SK-MEL-5 (cell line): ENCODE results near the gene LRRC47. TPM values are rescaled to one million over a fixed set of nuclear protein-coding genes. Genes with fewer than 3 reads are reported as not detected.
"Not testable (repeated sequence)": the region's sequence is repeated elsewhere in the genome, so short reads cannot be mapped to it uniquely, and the experiment has no call there.

Experiments
- DNase-seq: peaks from one replicate; pipeline ENCODE4 v3.0.0-alpha.2; 2016; ENCODE audit warnings: low read depth, low spot score
- in situ Hi-C: cut with HindIII; loops from 2 replicates; pipeline ENCODE4 v1.10.0; 2016; ENCODE audit warnings: low sequenced_read_pairs, high pct_unique_total_duplicates, low pct_unique_long_range_greater_than_20kb
- total RNA-seq: library from RNA; depleted of rRNA; stranded (reverse); fragments of >200 nt; shearing (Covaris generic); gene quantifications from 2 replicates; pipeline ENCODE4 v1.2.3, GENCODE V29; 2014

Gene LRRC47
- total RNA-seq, 1 experiment from 2014 or later = 27.9 TPM

GRCh38 chr1:3762873-3763228 is 33.4 kb downstream of the LRRC47 start:
- in situ Hi-C loops = no loop called here
- DNase-seq = no peak

GRCh38 chr1:3762151-3762872 is 34.0 kb downstream of the LRRC47 start:
- in situ Hi-C loops = no loop called here
- no peak for DNase-seq

- in situ Hi-C loops = no loop called here
- no peak for DNase-seq
Measured at GRCh38 chr1:3761296-3762010, 34.8 kb downstream of the LRRC47 start.

- no peak for DNase-seq
- in situ Hi-C loops = no loop called here
Measured at GRCh38 chr1:3759796-3760195, 36.5 kb downstream of the LRRC47 start.

DNA sequence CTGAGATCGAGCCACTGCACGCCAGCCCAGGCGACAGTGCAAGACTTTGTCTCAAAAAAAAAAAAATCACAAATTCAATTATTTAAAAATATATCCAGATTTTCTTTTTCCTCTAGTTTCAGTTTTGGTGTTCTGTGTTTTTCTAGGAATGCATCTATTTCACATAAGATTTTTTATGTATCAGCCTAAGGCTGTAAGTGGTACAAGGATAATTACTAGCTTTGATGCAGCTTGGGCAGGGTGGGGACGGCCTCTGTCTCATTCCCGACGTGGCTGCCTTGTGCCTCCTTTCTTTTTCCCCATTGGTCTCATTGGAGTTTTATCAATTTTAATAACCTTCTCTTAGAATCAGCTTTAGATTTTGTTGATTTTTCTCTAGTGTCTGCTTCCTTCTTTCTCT is 37.1 kb downstream of the LRRC47 start:
- DNase-seq = no peak
- in situ Hi-C loops = no loop called here

- in situ Hi-C loops = no loop called here
- no peak for DNase-seq
Measured at GRCh38 chr1:3756394-3756793, 39.9 kb downstream of the LRRC47 start.

GRCh38 chr1:3753656-3754454 is 42.4 kb downstream of the LRRC47 start:
- in situ Hi-C loops = no loop called here
- DNase-seq = no peak

- in situ Hi-C loops = no loop called here
- DNase-seq = no peak
Measured at GRCh38 chr1:3752400-3752945, 43.8 kb downstream of the LRRC47 start, which contains the start of gene CCDC27. CCDC27 (plus strand) TSS chr1:3752450; CDS start chr1:3752482, 32 bp downstream.

- in situ Hi-C loops = no loop called here
- no peak for DNase-seq
Measured at GRCh38 chr1:3750741-3751140, 45.6 kb downstream of the LRRC47 start.

DNA sequence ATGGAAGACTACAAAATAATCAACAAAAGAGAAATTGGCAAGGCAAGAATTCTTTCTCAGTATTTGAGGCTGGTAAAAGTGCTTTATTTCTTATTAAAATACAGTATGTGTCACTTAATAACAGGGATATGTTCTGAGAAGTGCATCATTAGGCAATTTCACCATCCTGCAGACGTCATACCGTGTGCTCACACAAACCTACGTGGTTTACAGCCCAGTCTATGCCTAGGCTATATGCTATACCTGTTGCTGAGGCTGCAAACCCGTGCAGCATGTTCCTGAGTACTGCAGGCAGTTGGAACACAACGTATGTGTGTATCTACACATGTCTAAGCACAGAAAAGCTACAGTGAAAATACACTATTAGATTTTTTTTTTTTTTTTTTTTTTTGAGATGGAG is 46.8 kb downstream of the LRRC47 start:
- no peak for DNase-seq
- in situ Hi-C loops = no loop called here

GRCh38 chr1:3748316-3748900 is 47.9 kb downstream of the LRRC47 start:
- in situ Hi-C loops, DNase-seq: not testable (repeated sequence)

- no peak for DNase-seq
- in situ Hi-C loops = no loop called here
Measured at GRCh38 chr1:3747903-3748302, 48.4 kb downstream of the LRRC47 start.

DNA sequence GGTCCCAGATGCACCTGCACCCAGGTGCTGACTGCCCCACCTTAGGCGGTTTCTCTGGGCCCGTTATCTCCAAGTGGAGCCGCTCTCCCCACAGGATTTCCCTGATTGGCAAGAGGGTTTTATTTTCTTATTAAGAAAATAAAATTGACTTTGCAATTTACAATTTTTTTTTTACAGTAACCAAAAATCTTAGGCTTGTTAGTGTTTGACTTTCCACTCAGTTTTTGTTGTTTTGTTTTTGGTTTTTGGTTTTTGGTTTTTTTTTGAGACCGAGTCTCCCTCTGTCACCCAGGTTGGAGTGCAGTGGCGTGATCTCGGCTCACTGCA is 48.8 kb downstream of the LRRC47 start:
- no peak for DNase-seq
- in situ Hi-C loops = no loop called here

GRCh38 chr1:3746830-3747521 is 49.3 kb downstream of the LRRC47 start:
- in situ Hi-C loops = no loop called here
- no peak for DNase-seq

GRCh38 chr1:3746389-3746829 is 49.9 kb downstream of the LRRC47 start:
- DNase-seq = no peak
- in situ Hi-C loops = no loop called here

GRCh38 chr1:3745590-3746381 is 50.5 kb downstream of the LRRC47 start:
- in situ Hi-C loops = no loop called here
- no peak for DNase-seq

DNA sequence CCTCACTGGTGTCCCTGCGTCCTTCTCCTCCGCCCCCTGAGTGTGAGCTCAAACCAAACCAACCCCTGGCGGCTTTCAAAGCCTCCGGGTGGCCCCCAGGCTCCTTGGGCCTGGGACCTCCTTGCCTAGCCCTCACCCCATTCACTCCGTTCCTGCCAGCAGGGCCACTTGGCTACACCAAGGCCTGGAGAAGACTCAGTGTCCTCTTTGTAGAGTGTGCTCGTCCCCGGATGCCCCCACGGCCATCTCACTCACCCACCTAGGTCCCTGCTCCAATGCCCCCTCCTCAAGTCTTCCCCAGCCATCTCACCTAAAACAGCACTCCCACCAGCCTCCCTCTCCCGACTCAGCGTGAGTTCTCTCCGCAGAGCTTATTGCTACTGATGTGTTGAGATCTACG is 51.2 kb downstream of the LRRC47 start:
- in situ Hi-C loops = no loop called here
- no peak for DNase-seq
